DMS 273 treated with DMSO at 0.1 percent for 48 hours (cell line): ENCODE data around the gene FUBP3.
"Not testable (repeated sequence)": the region's sequence is repeated elsewhere in the genome, so short reads cannot be mapped to it uniquely, and the experiment has no call there.

Source experiments
- DNase-seq: peaks from one replicate; lab custom pipeline; 2025; lab: John Stamatoyannopoulos, UW

Gene FUBP3

GRCh38 chr9:130682421-130683121, 103.2 kb downstream of the FUBP3 start:
- DNase-seq: peak; percentile 43

GRCh38 chr9:130685104-130685503, 105.7 kb downstream of the FUBP3 start:
- DNase-seq: no peak

- DNase-seq: not testable (repeated sequence)
These were observed 106.6 kb downstream of the FUBP3 start for GRCh38 chr9:130685945-130686344.

GRCh38 chr9:130687615-130688014, 108.2 kb downstream of the FUBP3 start:
- DNase-seq: no peak
